Stimulated activated CD4-positive, alpha-beta T cell treated with anti-CD3 and anti-CD28 coated beads, Interleukin-1b, Interleukin-23, amount 100 ng/mL, for 4 hours (primary cell): ENCODE data around the gene HOXC6.

Experiments used
- DNase-seq, 2 donors: peaks; one replicate each; pipeline ENCODE4 v3.0.0-alpha.2; 2020; ENCODE audit warnings: low read depth in 2 of 2

The HOXC6 gene

GRCh38 chr12:54015018-54015931, 13.0 kb upstream of the HOXC6 start:
- DNase-seq, result no peak

GRCh38 chr12:54016051-54016450, 12.2 kb upstream of the HOXC6 start:
- no peak for DNase-seq

GRCh38 chr12:54016478-54016964, 11.7 kb upstream of the HOXC6 start:
- DNase-seq, result no peak

- DNase-seq, result no peak
Observed at GRCh38 chr12:54017027-54017788, 11.0 kb upstream of the HOXC6 start.

GRCh38 chr12:54017878-54018467, 10.3 kb upstream of the HOXC6 start:
- peak; percentile 45 to 62 for DNase-seq

GRCh38 chr12:54018468-54018984, 9.7 kb upstream of the HOXC6 start:
- no peak for DNase-seq

- no peak for DNase-seq
Observed at GRCh38 chr12:54019091-54019811, 9.0 kb upstream of the HOXC6 start.

- DNase-seq, result no peak
Observed at GRCh38 chr12:54019924-54020590, 8.2 kb upstream of the HOXC6 start.

GRCh38 chr12:54020591-54021405, 7.4 kb upstream of the HOXC6 start:
- DNase-seq, result no peak

GRCh38 chr12:54021432-54022013, 6.7 kb upstream of the HOXC6 start:
- DNase-seq, result no peak

- no peak for DNase-seq
Observed at GRCh38 chr12:54022960-54023884, 5.0 kb upstream of the HOXC6 start.

- no peak for DNase-seq
Observed at GRCh38 chr12:54024127-54024526, 4.1 kb upstream of the HOXC6 start.

- DNase-seq, result no peak
Observed at GRCh38 chr12:54024581-54025305, 3.5 kb upstream of the HOXC6 start.

- DNase-seq, result no peak
Observed at GRCh38 chr12:54025499-54026405, 2.5 kb upstream of the HOXC6 start.

- DNase-seq, result no peak
Observed at GRCh38 chr12:54026640-54027441, 1.4 kb upstream of the HOXC6 start.

- DNase-seq, result no peak
Observed at GRCh38 chr12:54027442-54027786, 826 bp upstream of the HOXC6 start.
